Stimulated activated CD8-positive, alpha-beta memory T cell treated with anti-CD3 and anti-CD28 coated beads, Interleukin-2, amount 100 ng/mL, for 48 hours (primary cell): ENCODE measurements around the gene ASGR1.
A peak's percentile ranks its signal among the peaks of the same experiment; 100 is the strongest.

Experiments
- DNase-seq, 2 donors: peaks; one replicate each; pipeline ENCODE4 v3.0.0-alpha.2; 2020; ENCODE audit warnings: low read depth in 2 of 2

The ASGR1 gene

DNA sequence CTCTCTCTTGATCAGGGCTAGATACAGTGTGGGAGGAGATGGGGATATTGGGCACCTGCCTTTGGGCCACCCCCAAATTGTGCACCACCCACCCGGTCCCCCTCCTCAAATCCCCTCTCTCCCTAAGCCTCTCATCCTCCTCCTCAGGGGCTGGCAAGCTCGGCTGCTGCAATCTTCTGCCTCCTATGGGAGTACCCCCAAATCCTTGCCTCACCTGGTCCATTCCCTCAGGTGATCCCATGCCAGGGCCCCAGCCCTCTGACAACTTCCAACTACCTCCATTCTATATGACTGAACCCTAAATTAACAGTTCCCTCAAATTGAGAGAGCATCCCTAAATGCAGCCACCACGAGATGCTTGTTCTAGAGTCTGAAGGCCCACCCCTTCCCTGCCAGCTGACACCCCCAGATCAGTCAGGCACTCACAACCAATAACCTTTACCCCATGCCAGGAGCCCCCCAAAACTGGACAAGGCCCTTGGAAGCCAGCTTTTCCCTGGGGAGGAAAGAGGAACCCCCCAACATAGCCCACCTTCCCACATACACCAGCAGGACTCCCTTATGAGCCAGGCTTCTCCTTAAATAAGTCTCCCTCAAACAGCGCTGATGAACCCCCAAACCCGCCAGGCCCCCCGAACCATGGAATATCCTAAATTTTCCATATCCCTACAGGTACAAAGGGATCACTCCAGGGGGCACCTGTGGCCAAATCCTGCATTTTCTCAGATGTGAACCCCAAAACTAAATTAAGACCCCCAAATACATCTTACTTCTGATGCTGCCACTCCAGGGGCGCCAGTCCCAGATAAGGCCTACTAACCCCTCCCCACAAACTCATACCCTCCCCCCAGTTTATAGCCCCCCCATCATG lies 37.3 kb upstream of the ASGR1 start:
- DNase-seq = no peak

DNA sequence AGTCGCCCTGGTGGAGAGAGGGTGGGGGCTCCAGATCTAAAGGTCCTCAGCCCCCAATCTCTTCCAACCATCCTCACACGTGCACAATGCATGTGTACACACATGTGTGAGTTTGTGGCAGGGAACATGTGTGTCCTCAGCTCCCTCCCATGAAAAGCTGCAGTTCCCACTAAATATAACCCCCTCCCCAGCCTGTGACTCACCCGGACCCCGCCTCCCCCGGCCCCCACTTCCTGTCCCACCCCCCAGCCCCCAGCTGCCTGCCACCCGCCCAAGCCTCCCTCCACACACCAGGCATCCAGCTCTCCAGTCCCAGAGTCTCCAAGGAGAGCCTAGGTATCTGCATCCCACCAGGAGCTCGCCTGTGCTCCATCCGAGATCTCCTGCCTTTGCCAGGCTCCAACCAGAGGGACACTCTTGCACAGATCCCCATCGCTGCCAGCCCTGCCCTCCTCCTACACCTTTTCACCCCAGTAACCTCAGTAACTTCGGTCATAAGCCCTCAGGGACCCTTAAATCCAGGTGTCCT lies 36.5 kb upstream of the ASGR1 start:
- no peak for DNase-seq

DNA sequence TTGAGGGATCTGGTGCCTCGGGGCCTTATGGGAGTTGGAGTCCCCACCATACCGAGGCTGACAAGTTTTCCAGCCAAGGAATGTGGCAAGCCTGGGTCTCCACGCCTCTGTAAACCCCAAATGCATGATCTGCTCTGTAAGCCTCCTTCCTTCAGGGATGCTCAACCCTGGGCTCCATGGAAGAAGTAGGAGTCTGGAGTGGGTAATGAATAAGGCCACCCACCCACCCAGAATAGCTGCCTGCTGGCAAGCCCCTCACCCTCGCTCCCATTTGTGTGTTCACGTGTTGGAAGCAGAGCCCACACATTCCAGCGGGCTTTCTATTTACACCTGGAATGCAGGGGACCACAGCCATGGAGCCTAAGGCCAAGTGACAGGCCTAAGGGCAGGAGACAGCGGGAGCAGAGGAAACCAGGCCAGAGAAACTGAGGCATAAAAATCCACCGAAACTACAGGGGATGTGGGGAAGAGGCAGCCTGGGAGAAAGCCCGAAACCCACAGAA lies 36.0 kb upstream of the ASGR1 start:
- no peak for DNase-seq

DNA sequence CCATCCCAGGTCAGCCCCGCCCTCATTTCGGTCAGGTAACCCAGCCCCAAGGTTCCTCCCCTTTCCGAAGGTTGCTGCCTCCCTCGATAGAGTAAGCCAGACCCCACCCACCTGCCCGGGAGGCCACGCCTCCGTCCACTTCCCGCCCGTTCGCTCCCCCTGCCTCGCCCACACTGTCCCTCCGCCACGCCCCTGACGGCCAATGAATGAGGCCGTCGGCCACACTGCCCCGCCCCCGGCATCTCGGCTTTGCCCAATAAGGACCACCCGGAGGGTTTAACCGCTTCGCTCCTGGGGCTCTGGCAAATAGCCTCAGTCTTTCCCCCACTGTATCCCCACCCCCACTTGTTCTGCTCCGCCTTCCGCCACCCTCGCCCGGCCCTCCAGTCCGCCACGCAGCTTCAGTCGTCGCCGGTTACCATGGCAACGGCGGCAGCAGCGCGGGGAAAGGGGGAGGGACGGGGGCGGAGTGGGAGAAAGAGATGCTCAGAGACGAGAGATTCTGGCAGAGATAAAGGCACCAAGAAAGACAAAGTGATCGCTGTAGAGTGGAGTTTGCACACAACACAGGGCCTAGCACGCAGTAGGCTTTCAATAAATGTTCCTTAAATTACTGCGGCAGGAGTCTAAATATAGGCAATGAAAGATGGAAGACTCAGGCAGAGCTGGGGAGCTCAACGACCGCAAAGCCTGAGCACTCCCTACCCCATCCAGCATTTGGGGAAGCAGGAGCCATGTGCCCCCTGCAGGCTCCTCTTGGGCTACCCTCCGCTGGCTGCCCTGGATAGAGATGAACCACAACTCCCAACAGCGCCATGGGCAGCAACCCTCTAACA lies 35.3 kb upstream of the ASGR1 start:
- DNase-seq = peak; percentile 100

DNA sequence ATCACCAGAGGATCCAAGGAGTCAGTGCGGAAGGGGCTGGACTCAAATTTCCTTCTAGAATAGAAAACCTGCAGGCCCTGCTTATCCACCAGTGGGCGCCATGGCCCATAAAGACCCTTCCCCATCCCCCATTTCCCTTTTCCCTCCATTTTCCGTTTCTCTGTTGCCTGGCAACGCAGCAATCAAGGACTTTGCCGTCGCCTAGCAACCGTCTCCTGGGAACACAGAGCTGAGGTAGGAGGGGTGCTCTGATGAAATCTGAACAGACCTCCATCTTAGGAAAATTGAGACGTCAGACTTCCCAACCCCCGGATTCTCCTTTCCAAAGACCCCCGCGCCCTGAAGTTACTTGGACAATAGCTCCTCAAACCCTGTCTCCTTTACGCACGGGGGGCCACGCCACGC lies 34.7 kb upstream of the ASGR1 start:
- DNase-seq = no peak

DNA sequence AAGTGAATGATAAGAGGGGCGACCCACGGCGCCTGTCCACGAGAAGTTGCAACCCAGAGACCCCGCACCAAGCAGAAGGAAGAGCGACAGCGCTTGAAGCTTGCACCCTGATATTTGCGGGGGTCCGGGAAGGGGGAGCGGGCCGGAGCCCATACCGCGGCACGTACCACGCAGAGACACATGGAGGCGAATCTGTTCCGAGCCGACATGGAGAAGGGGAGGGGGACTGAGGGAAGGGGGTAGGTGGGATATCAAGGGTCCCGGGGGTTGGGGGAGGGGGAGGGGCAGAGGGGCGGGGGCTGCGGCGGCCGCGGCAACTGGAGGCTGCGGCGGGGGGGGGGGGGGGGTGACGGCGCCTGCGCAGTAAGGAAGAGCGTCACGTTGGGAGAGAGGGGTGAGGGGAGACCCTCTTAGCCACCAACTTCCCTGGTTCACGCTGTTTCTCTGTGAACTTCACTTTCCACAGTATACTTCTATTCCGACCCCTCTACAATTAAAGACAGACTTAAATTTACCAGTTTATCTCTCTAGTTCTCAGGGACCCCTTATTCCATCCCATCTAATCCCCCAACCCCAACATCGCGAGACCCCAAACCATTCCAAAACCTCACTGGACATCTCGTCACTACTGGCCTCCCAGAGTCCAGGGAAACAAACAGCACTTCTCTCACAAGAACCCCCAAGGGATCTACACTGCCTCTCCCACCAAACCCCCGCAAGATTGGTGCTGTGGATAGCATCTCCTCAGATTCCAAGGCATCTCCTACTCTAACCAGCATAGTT lies 32.5 kb upstream of the ASGR1 start:
- no peak for DNase-seq

DNA sequence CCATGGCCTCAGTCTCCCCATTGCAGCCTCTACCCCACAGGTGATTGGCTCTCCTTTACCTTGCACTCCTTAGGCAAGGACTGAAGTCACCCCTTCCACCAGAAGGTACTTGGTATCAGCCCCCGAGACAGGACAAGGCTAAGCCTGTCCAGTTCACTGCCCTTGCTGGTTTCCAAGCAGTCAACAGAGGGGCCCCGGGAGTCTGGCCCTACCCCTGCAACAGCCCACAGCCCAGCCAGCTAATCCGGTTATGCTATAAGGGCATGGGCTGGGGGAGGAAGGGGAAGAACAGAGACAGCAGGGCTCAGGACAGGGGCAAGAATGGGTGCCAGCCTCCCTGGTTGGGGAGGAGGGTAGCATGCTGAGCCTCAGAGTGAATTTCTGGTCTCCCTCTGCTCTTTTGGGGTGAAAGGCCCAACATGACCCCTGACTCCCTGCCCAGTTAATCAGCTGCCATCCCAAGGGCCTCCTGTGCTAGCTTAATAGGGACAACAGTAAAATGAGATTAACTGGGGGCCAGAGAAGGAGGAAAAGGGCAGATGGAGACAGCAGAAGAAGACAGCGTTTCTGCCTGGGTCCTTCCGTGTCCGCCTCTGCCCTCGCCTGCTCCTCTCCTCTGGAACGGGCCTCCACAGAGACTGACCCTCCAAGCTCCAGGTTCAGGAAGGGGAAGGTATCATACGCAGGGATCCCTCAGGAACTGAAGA lies 29.7 kb upstream of the ASGR1 start:
- no peak for DNase-seq

DNA sequence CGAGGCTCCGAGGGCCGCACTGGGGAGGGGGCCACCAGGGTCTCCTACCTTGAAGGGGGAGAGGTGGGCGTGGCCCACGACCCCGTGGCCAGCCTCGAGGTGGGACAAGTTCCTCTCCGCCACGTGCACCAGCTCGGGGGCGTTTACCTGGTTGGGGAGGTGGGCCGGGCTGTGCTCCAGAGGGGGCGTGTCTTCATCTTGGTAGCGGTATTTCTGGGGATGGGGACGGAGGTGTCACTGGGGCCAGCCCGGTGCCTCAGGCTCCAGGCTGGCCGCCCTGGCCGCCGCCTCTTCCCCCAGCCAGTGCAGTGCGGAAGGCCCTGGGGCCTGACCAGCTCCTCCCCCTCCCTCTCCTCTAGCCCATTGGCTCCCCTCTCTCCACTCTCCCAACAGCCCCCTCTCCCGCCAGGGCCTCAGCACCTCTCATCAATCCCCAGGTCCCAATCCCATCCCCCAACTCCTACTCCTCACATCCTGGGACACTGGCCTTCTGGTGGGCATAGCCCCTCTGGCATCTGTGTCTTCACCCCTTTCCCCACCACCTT lies 28.9 kb upstream of the ASGR1 start:
- no peak for DNase-seq

DNA sequence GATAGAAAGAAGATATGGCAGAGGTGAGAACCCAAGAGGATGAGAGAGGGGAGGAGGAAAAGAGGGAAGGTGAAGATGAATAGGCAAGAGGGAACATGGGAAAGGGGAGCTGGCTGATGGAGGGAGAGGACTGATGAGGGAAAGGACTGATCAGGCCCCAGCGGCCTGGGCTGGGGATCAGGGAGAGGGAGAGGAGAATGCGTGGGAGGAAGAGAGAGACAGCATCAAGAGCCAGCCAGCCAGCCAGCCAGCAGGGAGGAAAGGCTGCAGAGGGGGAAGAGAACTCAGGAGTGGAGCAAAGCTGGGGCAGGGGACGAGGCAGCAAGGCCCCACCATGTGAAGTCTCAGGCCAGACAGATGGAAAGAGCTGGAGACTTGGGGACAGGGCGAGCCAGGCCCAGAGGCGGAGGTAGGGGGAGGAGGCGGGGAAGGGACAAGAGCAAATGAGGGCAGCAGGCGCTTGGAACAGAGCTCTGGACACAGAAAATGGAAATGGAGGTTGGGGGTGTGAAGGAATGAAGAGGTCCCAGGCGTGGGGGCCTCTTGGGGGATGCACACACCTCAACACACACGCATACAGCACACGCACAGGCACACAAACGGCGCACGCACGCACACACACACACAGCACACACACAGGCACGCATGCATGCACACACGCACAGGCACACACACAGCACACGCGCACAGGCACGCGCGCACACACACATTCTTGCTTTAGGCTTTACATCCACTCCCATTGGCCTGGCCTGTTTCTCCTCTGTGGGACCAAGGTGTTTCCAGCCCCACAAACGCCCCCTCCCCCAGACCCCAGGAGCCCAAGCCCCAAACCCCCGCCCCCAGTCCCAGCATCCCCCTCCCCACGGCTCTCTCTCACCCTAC lies 28.2 kb upstream of the ASGR1 start:
- DNase-seq = no peak

DNA sequence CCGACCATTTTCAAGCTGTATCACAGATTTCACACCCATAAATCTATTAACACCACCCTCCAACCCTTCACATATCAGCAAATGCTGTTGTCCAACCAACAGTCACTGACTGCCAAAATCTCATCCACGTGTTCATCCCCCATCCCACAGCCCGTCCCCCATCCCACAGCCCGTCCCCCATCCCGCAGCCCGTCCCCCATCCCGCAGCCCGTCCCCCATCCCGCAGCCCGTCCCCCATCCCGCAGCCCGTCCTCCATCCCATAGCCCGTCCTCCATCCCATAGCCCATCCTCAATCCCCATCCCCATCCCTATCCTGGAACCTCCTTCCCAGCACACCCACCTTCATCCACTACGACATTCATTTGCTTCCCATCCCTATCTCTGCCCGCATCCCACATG lies 26.4 kb upstream of the ASGR1 start:
- DNase-seq = no peak

DNA sequence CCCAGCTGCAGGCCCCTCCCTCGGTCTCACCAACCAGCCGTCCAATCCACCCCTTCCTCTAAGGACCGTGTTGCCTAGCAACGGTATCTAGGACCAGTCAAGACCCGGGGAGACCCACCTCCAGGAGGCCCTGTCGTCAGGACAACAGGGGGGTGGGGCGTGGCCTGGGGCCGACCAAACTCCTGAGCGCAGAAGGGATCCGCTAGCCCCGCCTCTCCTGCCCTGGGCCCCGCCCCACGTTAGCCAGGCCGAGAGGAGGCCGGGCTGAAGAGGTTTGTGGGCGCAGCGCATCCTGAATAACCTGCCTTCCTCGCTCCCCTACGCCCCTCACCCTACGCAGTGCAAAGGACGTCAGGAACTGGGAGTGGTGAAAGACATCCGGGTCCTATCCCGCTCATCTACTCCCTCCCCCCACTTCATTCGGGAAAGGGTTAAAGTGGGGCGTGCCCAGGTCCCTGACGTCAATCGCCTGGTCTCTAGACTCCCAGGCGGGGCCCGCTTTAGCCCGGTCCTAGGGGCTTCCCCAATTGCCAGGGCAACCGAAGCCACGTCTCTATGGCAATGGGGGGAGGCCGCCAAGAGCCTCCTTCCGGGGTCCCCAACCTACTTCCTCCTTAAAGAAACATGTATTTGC lies 25.8 kb upstream of the ASGR1 start:
- DNase-seq = peak; percentile 90 to 91

DNA sequence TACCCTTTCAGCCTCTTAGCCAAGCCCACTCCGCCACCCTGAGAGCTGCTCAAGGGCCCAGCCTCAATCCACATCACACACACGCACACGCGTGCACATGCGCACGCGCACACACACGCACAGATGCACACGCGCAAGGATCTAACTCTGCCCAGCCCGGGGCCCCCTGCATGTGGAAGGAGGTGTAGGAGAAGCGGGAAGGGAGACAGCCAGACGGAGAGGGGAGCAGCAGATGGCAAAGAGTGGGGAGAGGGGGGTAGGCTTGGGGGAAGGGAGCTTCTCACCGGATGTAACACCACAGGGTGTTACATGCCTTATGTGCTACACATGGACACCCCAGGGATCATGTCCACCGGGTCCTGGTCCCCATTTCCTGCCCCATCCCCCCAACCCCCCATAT lies 25.2 kb upstream of the ASGR1 start:
- DNase-seq = no peak

DNA sequence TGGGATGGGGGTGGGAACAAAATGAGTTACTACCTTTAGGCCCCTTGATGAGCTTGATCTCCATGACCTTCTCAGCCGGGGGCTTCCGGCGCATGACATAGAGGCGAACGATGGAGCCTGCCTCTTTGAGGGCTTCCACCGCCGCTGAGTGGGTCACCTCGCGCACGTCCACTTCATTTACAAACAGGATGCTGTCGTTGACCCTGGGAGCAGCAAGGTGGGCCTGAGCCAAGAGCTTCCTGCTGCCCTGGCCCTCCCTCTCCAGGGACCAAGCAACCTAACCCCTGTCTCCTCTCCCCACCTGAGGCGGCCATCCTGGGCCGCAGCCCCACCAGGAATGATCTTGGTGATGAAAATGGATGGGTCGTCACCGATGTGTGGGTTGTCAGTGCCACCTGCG lies 24.2 kb upstream of the ASGR1 start:
- DNase-seq = no peak

DNA sequence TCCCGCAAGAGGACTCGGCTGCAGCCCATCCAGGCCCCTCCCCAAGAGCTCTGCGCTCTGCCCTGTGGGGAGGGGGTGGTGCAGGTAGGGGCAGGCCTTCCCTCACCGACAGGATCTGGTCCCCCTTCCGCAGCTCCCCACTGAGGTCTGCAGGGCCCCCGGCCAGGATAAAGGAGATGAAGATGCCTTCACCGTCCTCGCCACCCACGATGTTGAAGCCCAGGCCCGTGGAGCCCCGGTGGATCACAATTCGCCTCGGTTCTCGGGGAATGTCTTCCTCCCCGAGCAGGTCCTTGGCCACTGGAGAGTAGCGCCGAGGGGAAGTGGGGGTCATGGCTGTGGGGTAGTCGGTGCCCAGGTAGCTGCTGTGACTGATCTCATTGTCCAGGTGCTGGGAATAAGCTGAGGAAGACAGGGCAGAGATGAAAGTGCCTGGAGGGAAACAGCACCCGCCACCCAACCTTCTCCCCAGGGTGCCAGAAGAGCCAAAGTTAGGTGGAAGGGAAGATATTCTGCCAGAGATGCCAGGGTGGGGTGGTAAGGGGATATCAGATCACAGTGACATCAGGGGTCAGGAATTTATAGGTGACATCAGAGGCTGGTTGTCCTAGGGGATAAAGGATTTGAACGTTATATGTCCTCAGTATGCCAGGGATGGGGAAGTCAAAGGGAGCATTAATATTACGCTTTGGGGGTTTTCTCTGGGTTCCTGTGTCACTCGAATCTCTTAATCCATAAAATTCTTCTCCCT lies 17.7 kb upstream of the ASGR1 start:
- DNase-seq = no peak

DNA sequence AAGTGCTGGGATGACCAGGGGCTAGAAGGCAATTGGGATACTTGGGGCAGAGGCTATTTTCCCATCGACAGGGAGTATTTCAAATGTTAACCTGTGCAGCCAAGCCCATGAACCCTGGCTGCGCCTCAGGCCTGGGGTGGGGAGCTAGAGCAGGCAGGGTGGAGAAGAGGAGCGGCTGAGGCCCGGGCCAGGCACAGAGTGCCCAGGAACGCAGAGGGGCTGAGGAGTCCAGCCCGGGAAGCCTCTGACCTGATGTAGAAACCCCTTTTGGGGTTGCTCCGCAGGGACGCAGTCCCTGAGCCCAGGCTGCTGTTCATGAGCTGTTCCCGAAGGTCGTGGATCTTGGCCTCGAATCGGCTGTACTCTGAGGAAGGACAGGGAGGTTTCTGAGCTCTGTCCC lies 16.8 kb upstream of the ASGR1 start:
- DNase-seq = no peak

DNA sequence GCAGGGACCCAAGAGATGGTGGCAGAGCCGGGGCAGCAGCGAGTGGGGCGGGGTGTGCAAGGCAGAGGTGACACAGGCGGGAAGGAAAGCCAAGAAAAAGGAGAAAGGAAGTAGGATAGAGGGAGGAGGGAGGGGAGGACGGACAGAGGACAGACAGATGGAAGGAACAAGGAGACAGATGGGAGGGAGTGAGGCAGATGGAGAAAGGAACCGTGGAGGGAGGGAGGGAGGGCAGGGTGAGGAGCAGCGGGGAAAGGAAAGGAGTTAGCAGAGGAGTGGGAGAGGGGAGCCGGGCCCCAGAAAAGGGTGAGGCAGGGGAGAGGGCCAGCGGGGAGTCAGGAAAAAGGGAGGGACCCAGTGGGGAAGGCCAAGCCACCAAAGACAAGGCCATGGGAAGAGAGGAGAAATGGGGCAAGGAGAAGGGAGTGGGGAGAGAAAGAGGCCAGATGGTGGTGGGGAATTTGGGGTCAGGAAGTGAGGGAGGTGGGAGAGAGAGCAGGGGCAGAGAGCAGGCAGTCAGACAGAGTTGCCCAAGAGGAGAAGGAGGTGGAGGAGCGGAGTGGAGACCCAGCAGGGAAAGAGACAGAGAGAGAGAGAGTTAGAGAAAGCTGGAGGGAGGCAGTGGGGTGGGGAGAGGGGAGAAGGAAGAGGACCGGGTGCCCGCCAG lies 13.2 kb upstream of the ASGR1 start:
- DNase-seq = no peak

DNA sequence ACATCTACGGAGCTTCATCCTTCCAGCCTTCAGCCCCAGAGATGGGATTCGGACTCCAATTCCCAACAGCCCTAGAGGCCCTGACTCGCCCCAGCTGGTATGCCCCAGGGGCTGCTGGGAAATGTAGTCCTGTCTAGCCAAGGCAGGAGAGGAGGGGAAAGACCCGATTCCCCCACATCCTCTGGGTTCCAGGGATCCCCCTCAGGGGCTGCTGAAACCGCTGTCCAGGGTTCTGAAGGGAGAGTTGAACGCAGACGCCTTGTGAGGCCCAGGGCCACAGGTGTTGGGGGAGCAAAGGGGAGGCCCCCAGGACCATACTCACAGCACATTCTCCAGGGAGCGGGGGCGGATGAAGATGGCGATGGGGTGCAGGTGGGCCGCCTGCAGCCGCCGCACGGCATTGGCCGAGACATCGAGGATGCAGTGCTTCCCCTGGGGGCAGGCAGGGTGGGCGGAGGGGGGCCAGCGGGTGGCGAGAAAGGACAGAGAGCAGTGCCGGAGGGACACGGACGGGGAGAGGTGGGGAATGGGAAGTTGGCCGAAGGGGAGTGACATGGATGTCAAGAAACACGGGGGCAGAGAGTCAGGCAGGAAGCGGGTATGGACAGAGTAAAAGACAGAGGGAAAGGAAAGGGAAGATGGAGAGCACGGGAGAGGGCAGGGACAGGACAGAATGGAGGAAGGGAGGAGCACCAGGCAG lies 12.6 kb upstream of the ASGR1 start:
- DNase-seq = no peak
